HEK293T (cell line): ENCODE data around the gene SURF2.

ENCODE experiments used
- BHLHE40 ChIP-seq: fragments of 450-650 bp; IDR thresholded peaks from 2 replicates; pipeline ENCODE4 v1.6.1; 2016; ENCODE audit warnings: mild to moderate bottlenecking, moderate library complexity, borderline replicate concordance
- CTBP1 ChIP-seq: fragments of 450-650 bp; IDR thresholded peaks from 2 replicates; pipeline ENCODE4 v1.6.1; 2016; ENCODE audit warnings: borderline replicate concordance
- ELF4 ChIP-seq: fragments of 450-650 bp; IDR thresholded peaks from 2 replicates; pipeline ENCODE4 v1.6.1; 2017; ENCODE audit warnings: antibody characterized with exemption
- FOXA1 ChIP-seq: fragments of 450-650 bp; IDR thresholded peaks from 2 replicates; pipeline ENCODE4 v1.6.1; 2016; ENCODE audit warnings: mild to moderate bottlenecking
- FOXK2 ChIP-seq: fragments of 450-650 bp; IDR thresholded peaks from 2 replicates; pipeline ENCODE4 v1.6.1; 2016; ENCODE audit warnings: mild to moderate bottlenecking
- HDGF ChIP-seq: fragments of 450-650 bp; IDR thresholded peaks from 2 replicates; pipeline ENCODE4 v1.6.1; 2017; ENCODE audit warnings: antibody characterized with exemption, borderline replicate concordance
- PKNOX1 ChIP-seq: fragments of 450-650 bp; IDR thresholded peaks from 2 replicates; pipeline ENCODE4 v1.6.1; 2016
- SP1 ChIP-seq: fragments of 450-650 bp; IDR thresholded peaks from 2 replicates; pipeline ENCODE4 v1.6.1; 2017
- SUZ12 ChIP-seq: fragments of 450-650 bp; IDR thresholded peaks from 2 replicates; pipeline ENCODE4 v1.6.1; 2016; ENCODE audit warnings: mild to moderate bottlenecking

GRCh38 chr9:133355881-133356357 lies 431 bp upstream of the SURF2 start:
- TF ChIP-seq CTBP1 (no peak), BHLHE40 (no peak), HDGF (no peak), SP1 (no peak), PKNOX1 (no peak), ELF4 (no peak), FOXK2 (no peak), SUZ12 (no peak), FOXA1 (no peak)
